K562 (cell line): ENCODE results near the gene TGFBR1. TPM values are rescaled to one million over a fixed set of nuclear protein-coding genes. Genes with fewer than 3 reads are reported as not detected.

Experiments used
- CHD1 ChIP-seq: fragments of 200-600 bp; sonication (generic); IDR thresholded peaks from one replicate; pipeline ENCODE4 v1.6.1; 2012; ENCODE audit warnings: mild to moderate bottlenecking, moderate library complexity, low read length, inconsistent platforms
- FOSL1 ChIP-seq: fragments of 200-800 bp; sonication (Bioruptor generic); conservative IDR thresholded peaks from 2 replicates; pipeline ENCODE4 v1.6.1; 2016; ENCODE audit warnings: missing genetic modification characterization, missing compliant biosample characterization
- HDAC2 ChIP-seq: fragments of 450-650 bp; IDR thresholded peaks from 2 replicates; pipeline ENCODE4 v1.6.1; 2016; ENCODE audit warnings: mild to moderate bottlenecking
- NFRKB ChIP-seq: fragments of 450-650 bp; IDR thresholded peaks from 2 replicates; pipeline ENCODE4 v1.6.1; 2016; ENCODE audit warnings: low read depth
- REST ChIP-seq, 2 experiments: fragments of 450-650 bp; formaldehyde crosslinking in 1 of 2; IDR thresholded peaks; 2 replicates each; pipeline versions ENCODE4 v1.4.0 to v1.6.1; 2014 to 2020; ENCODE audit warnings: mild to moderate bottlenecking in 2 of 2, borderline replicate concordance in 1 of 2, low read depth in 1 of 2
- SRSF9 ChIP-seq: fragments of 200-400 bp; formaldehyde crosslinking; IDR thresholded peaks from 2 replicates; pipeline ENCODE4 v1.6.1; 2017; ENCODE audit warnings: low read depth, low read length, borderline replicate concordance
- polyA plus RNA-seq, 8 experiments: library from polyadenylated mRNA; depleted of rRNA in 4 of 8; stranded (reverse) in 5 of 8; unstranded in 3 of 8; fragments of >200 nt; fragmentation: Nextera tagmentation in 2 of 8; fragmentation: Illumina TruSeq in 1 of 8; extraction: Ambion mirVana in 2 of 8; extraction: Trizol in 1 of 8; gene quantifications; 2 replicates each; pipeline versions ENCODE4 v1.2.1 to v1.2.3, GENCODE V29; 2011 to 2014; ENCODE audit warnings: inconsistent platforms in 1 of 8, missing spikeins in 1 of 8
- total RNA-seq, 7 experiments: library from RNA; depleted of rRNA in 6 of 7; stranded (reverse); fragments of >200 nt in 6 of 7; fragmentation: Illumina TruSeq in 2 of 7; extraction: Trizol in 2 of 7; gene quantifications; 2 replicates each; pipeline versions ENCODE4 v1.2.1 to v1.2.3, GENCODE V29; 2011 to 2021; ENCODE audit warnings: low replicate concordance in 1 of 7
- TF ChIP-seq, protein P1 (sequence below): fragments of 250-450 bp; sonication (Bioruptor Pico); IDR thresholded peaks from 2 replicates; pipeline ENCODE4 v1.8.0; 2021; ENCODE audit warnings: mild to moderate bottlenecking, moderate library complexity
- TF ChIP-seq, protein P2 (sequence below): sonication (generic); formaldehyde crosslinking; IDR thresholded peaks from 2 replicates; pipeline ENCODE4 v1.8.1; 2023; ENCODE audit warnings: missing genetic modification reagents, mild to moderate bottlenecking, borderline replicate concordance
- TF ChIP-seq, protein P3 (sequence below): fragments of 250-450 bp; sonication (Bioruptor Pico); IDR thresholded peaks from 2 replicates; pipeline ENCODE4 v1.8.0; 2022; ENCODE audit warnings: inconsistent platforms

The TGFBR1 gene
- total and polyA plus RNA-seq, 9 of the 15 experiments (the other 6 are each of a cell fraction or from before 2014, with no cell fraction given), result 15.5 to 62.4 (median 42.7) TPM

DNA sequence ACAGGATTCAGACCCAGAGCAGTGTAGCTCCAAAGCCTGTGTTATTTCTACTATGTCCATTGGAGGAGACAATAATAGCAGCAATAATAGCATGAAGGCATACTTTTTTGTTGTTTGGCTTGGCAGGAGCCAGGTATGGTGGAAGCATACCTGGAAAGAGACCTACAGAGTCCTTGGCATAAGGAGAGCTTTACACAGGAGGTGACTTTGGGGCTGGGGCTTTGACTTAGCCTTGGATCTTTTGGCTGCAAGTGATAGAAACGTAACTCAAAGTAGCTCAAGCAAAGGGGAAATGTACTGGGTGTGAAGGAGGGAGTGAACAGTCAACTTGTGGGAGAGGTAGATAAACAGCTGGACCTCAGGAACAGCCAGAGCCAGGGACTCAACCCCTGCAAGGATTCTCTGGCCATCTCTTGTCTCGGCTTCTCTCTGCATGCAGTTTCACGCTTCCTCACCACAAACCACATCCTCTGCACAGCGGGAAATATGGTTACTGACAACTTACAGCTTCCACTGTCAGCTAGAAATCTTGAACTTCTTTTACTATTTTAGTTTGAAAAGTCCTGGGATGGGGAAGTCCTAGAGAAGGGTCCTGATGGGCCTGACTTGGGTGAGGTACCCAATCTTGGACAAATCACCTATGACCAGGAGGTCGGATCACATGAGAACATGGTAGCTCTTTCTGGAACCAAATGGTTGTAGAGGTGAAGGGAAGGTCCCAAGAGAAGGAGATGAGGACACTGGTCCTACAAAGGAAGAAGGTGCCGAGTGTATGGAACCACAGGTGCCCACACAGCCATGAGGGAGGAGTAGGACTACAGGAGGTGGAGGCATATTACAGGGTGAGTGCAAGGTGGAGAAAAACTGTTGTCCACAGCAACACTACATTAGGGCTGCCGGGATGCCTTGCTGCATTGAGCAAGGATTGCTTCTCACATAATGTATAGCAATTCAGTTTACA is 47.0 kb upstream of the TGFBR1 start (continued):
- no peak for TF ChIP-seq REST (IDR thresholded peaks at IDR 0.05; ENCODE audit: borderline replicate concordance)
- no peak for TF ChIP-seq REST (CRISPR knock-in tag; IDR thresholded peaks at IDR 0.05; ENCODE audit: low read depth)
- TF ChIP-seq, protein P1, sequence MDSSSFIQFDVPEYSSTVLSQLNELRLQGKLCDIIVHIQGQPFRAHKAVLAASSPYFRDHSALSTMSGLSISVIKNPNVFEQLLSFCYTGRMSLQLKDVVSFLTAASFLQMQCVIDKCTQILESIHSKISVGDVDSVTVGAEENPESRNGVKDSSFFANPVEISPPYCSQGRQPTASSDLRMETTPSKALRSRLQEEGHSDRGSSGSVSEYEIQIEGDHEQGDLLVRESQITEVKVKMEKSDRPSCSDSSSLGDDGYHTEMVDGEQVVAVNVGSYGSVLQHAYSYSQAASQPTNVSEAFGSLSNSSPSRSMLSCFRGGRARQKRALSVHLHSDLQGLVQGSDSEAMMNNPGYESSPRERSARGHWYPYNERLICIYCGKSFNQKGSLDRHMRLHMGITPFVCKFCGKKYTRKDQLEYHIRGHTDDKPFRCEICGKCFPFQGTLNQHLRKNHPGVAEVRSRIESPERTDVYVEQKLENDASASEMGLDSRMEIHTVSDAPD (CRISPR knock-in tag), result no peak
- TF ChIP-seq, protein P2, sequence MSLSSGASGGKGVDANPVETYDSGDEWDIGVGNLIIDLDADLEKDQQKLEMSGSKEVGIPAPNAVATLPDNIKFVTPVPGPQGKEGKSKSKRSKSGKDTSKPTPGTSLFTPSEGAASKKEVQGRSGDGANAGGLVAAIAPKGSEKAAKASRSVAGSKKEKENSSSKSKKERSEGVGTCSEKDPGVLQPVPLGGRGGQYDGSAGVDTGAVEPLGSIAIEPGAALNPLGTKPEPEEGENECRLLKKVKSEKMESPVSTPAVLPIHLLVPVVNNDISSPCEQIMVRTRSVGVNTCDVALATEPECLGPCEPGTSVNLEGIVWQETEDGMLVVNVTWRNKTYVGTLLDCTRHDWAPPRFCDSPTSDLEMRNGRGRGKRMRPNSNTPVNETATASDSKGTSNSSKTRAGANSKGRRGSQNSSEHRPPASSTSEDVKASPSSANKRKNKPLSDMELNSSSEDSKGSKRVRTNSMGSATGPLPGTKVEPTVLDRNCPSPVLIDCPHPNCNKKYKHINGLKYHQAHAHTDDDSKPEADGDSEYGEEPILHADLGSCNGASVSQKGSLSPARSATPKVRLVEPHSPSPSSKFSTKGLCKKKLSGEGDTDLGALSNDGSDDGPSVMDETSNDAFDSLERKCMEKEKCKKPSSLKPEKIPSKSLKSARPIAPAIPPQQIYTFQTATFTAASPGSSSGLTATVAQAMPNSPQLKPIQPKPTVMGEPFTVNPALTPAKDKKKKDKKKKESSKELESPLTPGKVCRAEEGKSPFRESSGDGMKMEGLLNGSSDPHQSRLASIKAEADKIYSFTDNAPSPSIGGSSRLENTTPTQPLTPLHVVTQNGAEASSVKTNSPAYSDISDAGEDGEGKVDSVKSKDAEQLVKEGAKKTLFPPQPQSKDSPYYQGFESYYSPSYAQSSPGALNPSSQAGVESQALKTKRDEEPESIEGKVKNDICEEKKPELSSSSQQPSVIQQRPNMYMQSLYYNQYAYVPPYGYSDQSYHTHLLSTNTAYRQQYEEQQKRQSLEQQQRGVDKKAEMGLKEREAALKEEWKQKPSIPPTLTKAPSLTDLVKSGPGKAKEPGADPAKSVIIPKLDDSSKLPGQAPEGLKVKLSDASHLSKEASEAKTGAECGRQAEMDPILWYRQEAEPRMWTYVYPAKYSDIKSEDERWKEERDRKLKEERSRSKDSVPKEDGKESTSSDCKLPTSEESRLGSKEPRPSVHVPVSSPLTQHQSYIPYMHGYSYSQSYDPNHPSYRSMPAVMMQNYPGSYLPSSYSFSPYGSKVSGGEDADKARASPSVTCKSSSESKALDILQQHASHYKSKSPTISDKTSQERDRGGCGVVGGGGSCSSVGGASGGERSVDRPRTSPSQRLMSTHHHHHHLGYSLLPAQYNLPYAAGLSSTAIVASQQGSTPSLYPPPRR, result no peak
- TF ChIP-seq, protein P3, sequence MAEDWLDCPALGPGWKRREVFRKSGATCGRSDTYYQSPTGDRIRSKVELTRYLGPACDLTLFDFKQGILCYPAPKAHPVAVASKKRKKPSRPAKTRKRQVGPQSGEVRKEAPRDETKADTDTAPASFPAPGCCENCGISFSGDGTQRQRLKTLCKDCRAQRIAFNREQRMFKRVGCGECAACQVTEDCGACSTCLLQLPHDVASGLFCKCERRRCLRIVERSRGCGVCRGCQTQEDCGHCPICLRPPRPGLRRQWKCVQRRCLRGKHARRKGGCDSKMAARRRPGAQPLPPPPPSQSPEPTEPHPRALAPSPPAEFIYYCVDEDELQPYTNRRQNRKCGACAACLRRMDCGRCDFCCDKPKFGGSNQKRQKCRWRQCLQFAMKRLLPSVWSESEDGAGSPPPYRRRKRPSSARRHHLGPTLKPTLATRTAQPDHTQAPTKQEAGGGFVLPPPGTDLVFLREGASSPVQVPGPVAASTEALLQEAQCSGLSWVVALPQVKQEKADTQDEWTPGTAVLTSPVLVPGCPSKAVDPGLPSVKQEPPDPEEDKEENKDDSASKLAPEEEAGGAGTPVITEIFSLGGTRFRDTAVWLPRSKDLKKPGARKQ (CRISPR knock-in tag), result no peak
- TF ChIP-seq HDAC2, result 0 out of 2 replicates have a peak, but pooled peaks have one; percentile 43
- no peak for TF ChIP-seq NFRKB
- peak; percentile 44 for TF ChIP-seq CHD1
- peak; percentile 67 for TF ChIP-seq FOSL1 (tag)
- TF ChIP-seq SRSF9, result no peak
